ENCODE data around the gene REC8.

DNA sequence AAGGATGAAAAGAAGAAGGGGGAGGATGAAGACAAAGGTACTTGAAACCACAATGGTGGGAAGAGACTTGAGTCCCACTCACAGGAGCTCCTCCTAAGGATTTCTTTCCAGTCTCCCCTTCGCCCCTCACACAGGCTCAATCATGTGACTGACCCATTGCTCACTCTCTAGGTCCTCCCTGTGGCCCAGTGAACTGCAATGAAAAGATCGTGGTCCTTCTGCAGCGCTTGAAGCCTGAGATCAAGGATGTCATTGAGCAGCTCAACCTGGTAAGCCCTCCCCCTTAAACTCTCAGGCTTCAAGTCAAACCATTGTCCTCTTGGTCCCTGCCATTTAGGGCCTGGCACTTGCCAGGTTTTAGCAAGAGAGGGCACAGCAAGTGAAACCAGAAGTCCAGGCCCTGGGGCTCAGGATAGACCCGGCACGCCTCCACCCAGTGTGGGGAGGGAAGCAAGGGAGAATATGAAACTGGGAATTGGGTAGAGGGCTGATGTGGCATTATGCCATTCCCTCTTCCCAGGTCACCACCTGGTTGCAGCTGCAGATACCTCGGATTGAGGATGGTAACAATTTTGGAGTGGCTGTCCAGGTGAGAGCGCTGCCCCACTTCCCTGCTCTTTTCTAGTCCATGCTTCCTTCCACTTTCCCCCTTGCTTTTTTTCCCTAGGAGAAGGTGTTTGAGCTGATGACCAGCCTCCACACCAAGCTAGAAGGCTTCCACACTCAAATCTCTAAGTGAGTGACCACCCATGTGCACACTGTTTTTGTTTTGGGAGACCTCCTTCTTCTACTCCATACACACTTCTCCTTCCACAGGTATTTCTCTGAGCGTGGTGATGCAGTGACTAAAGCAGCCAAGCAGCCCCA, 34.1 kb upstream of the REC8 start:
- TF ChIP-seq, protein P1, sequence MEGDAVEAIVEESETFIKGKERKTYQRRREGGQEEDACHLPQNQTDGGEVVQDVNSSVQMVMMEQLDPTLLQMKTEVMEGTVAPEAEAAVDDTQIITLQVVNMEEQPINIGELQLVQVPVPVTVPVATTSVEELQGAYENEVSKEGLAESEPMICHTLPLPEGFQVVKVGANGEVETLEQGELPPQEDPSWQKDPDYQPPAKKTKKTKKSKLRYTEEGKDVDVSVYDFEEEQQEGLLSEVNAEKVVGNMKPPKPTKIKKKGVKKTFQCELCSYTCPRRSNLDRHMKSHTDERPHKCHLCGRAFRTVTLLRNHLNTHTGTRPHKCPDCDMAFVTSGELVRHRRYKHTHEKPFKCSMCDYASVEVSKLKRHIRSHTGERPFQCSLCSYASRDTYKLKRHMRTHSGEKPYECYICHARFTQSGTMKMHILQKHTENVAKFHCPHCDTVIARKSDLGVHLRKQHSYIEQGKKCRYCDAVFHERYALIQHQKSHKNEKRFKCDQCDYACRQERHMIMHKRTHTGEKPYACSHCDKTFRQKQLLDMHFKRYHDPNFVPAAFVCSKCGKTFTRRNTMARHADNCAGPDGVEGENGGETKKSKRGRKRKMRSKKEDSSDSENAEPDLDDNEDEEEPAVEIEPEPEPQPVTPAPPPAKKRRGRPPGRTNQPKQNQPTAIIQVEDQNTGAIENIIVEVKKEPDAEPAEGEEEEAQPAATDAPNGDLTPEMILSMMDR (IDR thresholded peaks at IDR 0.05) = no peak
- no peak for TF ChIP-seq EZH2phosphoT487 (IDR thresholded peaks at IDR 0.05)

All from neural progenitor cell (in vitro differentiated cells).